ENCODE measurements around the gene PTPN21.

The PTPN21 gene

GRCh38 chr14:88417594-88417993 lies 137.2 kb downstream of the PTPN21 start:
- Histone ChIP-seq H3K9me3 (ENCODE audit: severe bottlenecking) (peaks cover 5% of the 10 kb centered on the region), H3K36me3 (peaks cover 2% of the 10 kb centered on the region; the same call in 1 of the 2 replicates), H3K27me3 (ENCODE audit: insufficient read depth, low read depth, severe bottlenecking) (no peaks in the 10 kb centered on the region), H3K27ac (no peak overlapping the region), H3K4me3 (ENCODE audit: low read depth, low read length) (no peak overlapping the region)
- TF ChIP-seq CTCF (IDR thresholded peaks at IDR 0.05; ENCODE audit: low read depth, low read length), result no peak
- no peak for DNase-seq
